ENCODE data around the gene MASTL. TPM values are rescaled to one million over a fixed set of nuclear protein-coding genes. Genes with fewer than 3 reads are reported as not detected.

Gene MASTL
- total RNA-seq: 23.5 and 37.9 TPM in 2 replicates

GRCh38 chr10:27155066-27155754 lies at the start of gene MASTL:
Gene MASTL (plus strand): TSS chr10:27155352. CDS start chr10:27155427, 75 bp downstream.

Small RNAs within 50 kb of the gene (small RNA-seq; reads per million reads assigned to genes)
- 0.98 reads per million, percentile 18 among the genes with 10 or more reads in this experiment for gene RNU2-24P
- not detected for gene RNU7-12P

Other genes starting within 250 kb of the MASTL start
- gene ANKRD26, start 54.9 kb upstream of the MASTL start, total RNA-seq: 15.1 and 16.4 TPM in 2 replicates
- gene YME1L1, start 968 bp upstream of the MASTL start, total RNA-seq: 153 and 160 TPM in 2 replicates
- 23.5 and 27.4 TPM in 2 replicates for gene ACBD5, start 85.4 kb downstream of the MASTL start, total RNA-seq